SU-DHL-6 (cell line): ENCODE measurements around the gene COL6A1.

Source experiments
- EZH2phosphoT487 ChIP-seq: fragments of 200-600 bp; sonication (generic), shearing (Covaris generic); conservative IDR thresholded peaks from 2 replicates; pipeline ENCODE4 v1.6.1; 2018; ENCODE audit warnings: mild to moderate bottlenecking, antibody characterized with exemption, low read length, moderate library complexity, mixed read lengths
- TF ChIP-seq, protein P1 (sequence below): fragments of 200-600 bp; sonication (generic); IDR thresholded peaks from one replicate; pipeline ENCODE4 v1.5.1; 2017; ENCODE audit warnings: antibody characterized with exemption, mild to moderate bottlenecking, low read length, moderate library complexity; ENCODE audit not compliant: insufficient read depth, poor library complexity, severe bottlenecking

DNA sequence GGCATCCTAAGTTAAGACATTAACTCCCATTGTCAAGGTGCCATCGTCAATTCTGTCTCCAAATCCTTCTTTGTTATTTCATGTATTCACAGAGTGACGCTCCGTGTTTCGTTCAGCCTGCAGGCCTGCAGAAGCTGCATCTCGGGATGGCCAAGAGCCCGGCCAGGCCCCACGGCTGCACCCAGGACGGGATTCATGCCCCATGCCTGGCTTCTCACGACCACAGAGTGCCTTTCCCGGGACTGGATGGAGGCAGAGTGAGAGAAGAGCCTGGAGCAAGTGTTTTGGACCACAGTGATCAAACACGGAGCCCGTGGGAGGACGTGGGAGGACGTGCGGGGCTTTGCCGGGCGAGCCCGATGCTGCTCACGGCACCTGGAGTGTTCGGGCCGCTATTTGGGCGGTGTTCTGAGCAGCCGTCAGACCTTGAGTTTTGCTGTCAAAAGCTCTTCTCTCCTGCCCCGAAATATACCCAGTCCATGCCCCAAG, 56.8 kb downstream of the COL6A1 start:
- TF ChIP-seq, protein P1, sequence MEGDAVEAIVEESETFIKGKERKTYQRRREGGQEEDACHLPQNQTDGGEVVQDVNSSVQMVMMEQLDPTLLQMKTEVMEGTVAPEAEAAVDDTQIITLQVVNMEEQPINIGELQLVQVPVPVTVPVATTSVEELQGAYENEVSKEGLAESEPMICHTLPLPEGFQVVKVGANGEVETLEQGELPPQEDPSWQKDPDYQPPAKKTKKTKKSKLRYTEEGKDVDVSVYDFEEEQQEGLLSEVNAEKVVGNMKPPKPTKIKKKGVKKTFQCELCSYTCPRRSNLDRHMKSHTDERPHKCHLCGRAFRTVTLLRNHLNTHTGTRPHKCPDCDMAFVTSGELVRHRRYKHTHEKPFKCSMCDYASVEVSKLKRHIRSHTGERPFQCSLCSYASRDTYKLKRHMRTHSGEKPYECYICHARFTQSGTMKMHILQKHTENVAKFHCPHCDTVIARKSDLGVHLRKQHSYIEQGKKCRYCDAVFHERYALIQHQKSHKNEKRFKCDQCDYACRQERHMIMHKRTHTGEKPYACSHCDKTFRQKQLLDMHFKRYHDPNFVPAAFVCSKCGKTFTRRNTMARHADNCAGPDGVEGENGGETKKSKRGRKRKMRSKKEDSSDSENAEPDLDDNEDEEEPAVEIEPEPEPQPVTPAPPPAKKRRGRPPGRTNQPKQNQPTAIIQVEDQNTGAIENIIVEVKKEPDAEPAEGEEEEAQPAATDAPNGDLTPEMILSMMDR, result no peak
- TF ChIP-seq EZH2phosphoT487, result no peak
